Upper lobe of right lung (tissue), 1 donor: ENCODE data around the gene ITSN2. TPM values are rescaled to one million over a fixed set of nuclear protein-coding genes. Genes with fewer than 3 reads are reported as not detected.
"Not testable (repeated sequence)": the region's sequence is repeated elsewhere in the genome, so short reads cannot be mapped to it uniquely, and the experiment has no call there.

Source experiments
- ATAC-seq: fragments of 200-7000 bp; cut with Tn5 transposase; one replicate; pipeline ENCODE4 v1.9.1; 2020; ENCODE audit warnings: mild to moderate bottlenecking, moderate library complexity
- DNase-seq: peaks from one replicate; pipeline ENCODE4 v3.0.0-alpha.2; 2020
- H3K27ac ChIP-seq: fragments of 200-600 bp; one replicate; pipeline ENCODE4 v1.8.0; 2022
- H3K27me3 ChIP-seq: fragments of 200-600 bp; one replicate; pipeline ENCODE4 v1.8.0; 2022; ENCODE audit warnings: mild to moderate bottlenecking
- H3K36me3 ChIP-seq: fragments of 200-600 bp; one replicate; pipeline ENCODE4 v1.8.0; 2022
- H3K4me1 ChIP-seq: fragments of 200-600 bp; one replicate; pipeline ENCODE4 v1.8.0; 2022
- H3K4me3 ChIP-seq: fragments of 200-600 bp; one replicate; pipeline ENCODE4 v1.8.0; 2022; ENCODE audit warnings: mild to moderate bottlenecking
- H3K9me3 ChIP-seq: fragments of 200-600 bp; one replicate; pipeline ENCODE4 v1.8.0; 2022
- intact Hi-C: fragments of 100-400 bp; cut with DNase I; formaldehyde crosslinking; loops from one replicate; pipeline ENCODE4 v1.11.0; 2022
- total RNA-seq: library from RNA; stranded (reverse); fragmentation: NEBNext Ultra II Directional; extraction: Animal tissue kit (Norgen Biotek cat#: 25700); gene quantifications from one replicate; pipeline ENCODE4 v1.2.1, GENCODE V29; 2021
- TF ChIP-seq, protein P1 (sequence below): fragments of 200-600 bp; IDR thresholded peaks from one replicate; pipeline ENCODE4 v1.8.0; 2022; ENCODE audit warnings: antibody characterized with exemption
- donor health status: DM: no; HTN: yes; CAD: no; lungs with severe emphysema.

The ITSN2 gene
- total RNA-seq, 1 donor from 2014 or later, result 104 TPM

DNA sequence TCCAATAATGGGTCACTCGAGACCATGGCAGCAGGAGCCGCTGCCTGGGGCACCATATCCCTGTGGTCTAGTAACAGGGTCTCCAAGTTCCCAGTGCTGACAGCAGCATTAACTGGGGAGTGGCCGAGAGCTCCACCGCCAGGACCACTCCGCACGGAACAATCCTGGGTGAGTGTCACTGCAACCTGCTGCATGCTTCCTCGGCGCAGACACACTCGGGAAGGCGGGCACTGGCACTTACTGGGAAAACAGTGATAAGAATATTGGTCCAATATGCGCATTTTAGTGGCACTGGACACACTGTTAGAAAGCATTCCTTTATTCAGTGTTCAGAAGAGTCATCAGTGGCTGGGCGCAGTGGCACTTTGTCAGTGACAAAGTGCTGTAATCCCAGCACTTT, 155.8 kb downstream of the ITSN2 start:
- Histone ChIP-seq H3K27ac (no peak overlapping the region), H3K9me3 (no peaks in the 10 kb centered on the region), H3K27me3 (no peaks in the 10 kb centered on the region), H3K4me1 (no peaks in the 10 kb centered on the region), H3K4me3 (no peak overlapping the region), H3K36me3 (peaks cover 63% of the 10 kb centered on the region)
- ATAC-seq, result no peak
- TF ChIP-seq, protein P1, sequence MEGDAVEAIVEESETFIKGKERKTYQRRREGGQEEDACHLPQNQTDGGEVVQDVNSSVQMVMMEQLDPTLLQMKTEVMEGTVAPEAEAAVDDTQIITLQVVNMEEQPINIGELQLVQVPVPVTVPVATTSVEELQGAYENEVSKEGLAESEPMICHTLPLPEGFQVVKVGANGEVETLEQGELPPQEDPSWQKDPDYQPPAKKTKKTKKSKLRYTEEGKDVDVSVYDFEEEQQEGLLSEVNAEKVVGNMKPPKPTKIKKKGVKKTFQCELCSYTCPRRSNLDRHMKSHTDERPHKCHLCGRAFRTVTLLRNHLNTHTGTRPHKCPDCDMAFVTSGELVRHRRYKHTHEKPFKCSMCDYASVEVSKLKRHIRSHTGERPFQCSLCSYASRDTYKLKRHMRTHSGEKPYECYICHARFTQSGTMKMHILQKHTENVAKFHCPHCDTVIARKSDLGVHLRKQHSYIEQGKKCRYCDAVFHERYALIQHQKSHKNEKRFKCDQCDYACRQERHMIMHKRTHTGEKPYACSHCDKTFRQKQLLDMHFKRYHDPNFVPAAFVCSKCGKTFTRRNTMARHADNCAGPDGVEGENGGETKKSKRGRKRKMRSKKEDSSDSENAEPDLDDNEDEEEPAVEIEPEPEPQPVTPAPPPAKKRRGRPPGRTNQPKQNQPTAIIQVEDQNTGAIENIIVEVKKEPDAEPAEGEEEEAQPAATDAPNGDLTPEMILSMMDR, result no peak
- no peak for DNase-seq
- intact Hi-C loops, result no loop called here

DNA sequence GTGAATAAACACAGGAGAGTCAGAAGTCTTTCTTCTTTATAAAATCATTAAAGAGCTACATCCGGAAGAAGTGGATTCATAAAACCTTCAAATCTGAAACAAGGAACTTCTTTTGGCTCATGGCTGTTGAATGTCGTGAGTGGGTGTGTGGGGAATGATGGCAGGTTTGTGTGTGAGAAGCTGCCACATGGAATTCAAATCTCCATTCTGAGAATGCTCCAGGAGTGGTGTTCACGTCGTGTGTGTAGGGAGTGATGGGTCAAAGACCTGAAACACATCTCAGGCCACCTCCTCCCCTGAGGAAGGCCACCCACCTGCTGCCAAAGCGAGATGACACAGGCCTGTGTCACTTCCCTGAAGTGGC, 156.6 kb downstream of the ITSN2 start:
- no peaks in the 10 kb centered on the region for H3K4me1 ChIP-seq
- ATAC-seq (no peak), DNase-seq (no peak)
- no peaks in the 10 kb centered on the region for H3K9me3 ChIP-seq
- peaks cover 56% of the 10 kb centered on the region for H3K36me3 ChIP-seq
- TF ChIP-seq, protein P1, result no peak
- intact Hi-C loops, result no loop called here
- H3K27ac ChIP-seq, result no peak overlapping the region
- H3K4me3 ChIP-seq, result no peak overlapping the region
- H3K27me3 ChIP-seq, result no peaks in the 10 kb centered on the region

- H3K4me3 ChIP-seq, result no peak overlapping the region
- H3K36me3 ChIP-seq, result peaks cover 50% of the 10 kb centered on the region
- H3K9me3 ChIP-seq, result no peaks in the 10 kb centered on the region
- H3K4me1 ChIP-seq, result no peaks in the 10 kb centered on the region
- H3K27me3 ChIP-seq, result no peaks in the 10 kb centered on the region
- intact Hi-C loops, result no loop called here
- TF ChIP-seq, protein P1, result no peak
- ATAC-seq (no peak), DNase-seq (no peak)
- no peak overlapping the region for H3K27ac ChIP-seq
These were observed 157.1 kb downstream of the ITSN2 start for GRCh38 chr2:24203029-24203786.

DNA sequence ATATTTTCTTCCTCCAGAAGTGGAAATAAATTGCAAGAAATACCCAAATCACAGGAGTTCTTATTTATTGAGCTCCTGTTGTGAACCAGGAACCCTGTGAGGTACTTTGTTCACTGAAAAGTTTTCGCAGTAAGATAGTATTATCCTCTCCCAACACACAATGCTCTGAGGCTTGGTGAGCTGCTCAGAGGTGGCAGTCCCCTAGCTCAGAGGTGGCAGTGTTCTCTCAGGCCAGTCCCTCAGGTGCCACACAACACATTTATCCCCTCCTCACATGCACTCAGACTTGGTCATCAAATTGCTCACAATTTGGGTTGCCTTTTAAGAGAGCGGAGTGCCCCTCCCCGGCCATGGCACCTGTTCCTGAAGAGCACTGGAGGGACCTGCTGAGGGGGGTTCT, 159.5 kb downstream of the ITSN2 start:
- ATAC-seq, result no peak
- peaks cover 34% of the 10 kb centered on the region for H3K36me3 ChIP-seq

DNA sequence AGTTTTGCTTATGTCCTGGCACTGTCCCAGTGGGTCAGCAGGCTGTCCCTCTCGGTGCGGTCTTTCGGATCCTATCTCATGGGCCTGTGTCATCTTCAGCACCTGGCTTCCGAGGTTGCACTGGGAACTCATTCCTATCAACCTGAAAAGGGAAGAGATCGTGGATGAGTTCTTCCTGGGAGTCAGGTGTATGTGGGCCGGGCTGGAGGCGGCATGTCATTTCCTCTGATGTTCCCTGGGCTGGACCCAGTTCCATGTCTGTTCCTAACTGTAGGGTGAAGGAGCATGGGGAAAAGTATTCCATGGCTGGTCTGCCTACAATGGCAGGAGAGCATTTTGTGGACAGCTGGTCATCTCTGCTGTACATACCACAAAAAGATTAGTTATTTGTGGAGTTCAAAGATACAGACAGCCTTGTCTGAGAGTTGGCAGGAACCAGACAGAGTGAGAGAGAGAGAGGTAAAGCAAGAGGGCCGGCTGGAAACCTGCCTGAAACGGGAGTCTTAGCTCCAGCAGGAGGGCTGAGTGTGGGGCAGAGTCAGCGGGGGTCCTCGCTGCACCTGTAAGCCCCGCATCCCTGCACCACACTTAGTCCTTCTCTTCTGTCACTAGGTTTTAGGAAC, 160.3 kb downstream of the ITSN2 start:
- no peaks in the 10 kb centered on the region for H3K27me3 ChIP-seq
- TF ChIP-seq, protein P1, result no peak
- no peak overlapping the region for H3K4me3 ChIP-seq
- no peak overlapping the region for H3K27ac ChIP-seq
- no peaks in the 10 kb centered on the region for H3K4me1 ChIP-seq
- H3K36me3 ChIP-seq, result peaks cover 27% of the 10 kb centered on the region
- no peaks in the 10 kb centered on the region for H3K9me3 ChIP-seq
- ATAC-seq, result no peak
- intact Hi-C loops, result no loop called here
- DNase-seq, result no peak

More for the DNA sequence above, 159.5 kb downstream of the ITSN2 start:
- Histone ChIP-seq H3K4me3 (no peak overlapping the region), H3K27ac (no peak overlapping the region), H3K27me3 (no peaks in the 10 kb centered on the region), H3K4me1 (no peaks in the 10 kb centered on the region), H3K9me3 (no peaks in the 10 kb centered on the region)
- intact Hi-C loops, result no loop called here
- DNase-seq, result no peak
- TF ChIP-seq, protein P1, result no peak

- H3K36me3 ChIP-seq, H3K9me3 ChIP-seq, H3K4me3 ChIP-seq, H3K4me1 ChIP-seq, ATAC-seq, DNase-seq, H3K27ac ChIP-seq, H3K27me3 ChIP-seq, intact Hi-C loops: not testable (repeated sequence)
These were observed 163.1 kb downstream of the ITSN2 start for GRCh38 chr2:24197213-24197612.
